GM10266 (cell line): Measurements from ENCODE around the gene GIPC1.

ENCODE experiments used
- DNase-seq: peaks from one replicate; pipeline ENCODE4 v3.0.0; 2012; ENCODE audit errors: extremely low spot score
- TF ChIP-seq, protein P1 (sequence below): IDR thresholded peaks from 2 replicates; pipeline ENCODE4 v1.5.1; 2012; ENCODE audit warnings: mild to moderate bottlenecking, low read depth; ENCODE audit not compliant: control insufficient read depth, insufficient read depth; ENCODE audit errors: missing control alignments

The GIPC1 gene

DNA sequence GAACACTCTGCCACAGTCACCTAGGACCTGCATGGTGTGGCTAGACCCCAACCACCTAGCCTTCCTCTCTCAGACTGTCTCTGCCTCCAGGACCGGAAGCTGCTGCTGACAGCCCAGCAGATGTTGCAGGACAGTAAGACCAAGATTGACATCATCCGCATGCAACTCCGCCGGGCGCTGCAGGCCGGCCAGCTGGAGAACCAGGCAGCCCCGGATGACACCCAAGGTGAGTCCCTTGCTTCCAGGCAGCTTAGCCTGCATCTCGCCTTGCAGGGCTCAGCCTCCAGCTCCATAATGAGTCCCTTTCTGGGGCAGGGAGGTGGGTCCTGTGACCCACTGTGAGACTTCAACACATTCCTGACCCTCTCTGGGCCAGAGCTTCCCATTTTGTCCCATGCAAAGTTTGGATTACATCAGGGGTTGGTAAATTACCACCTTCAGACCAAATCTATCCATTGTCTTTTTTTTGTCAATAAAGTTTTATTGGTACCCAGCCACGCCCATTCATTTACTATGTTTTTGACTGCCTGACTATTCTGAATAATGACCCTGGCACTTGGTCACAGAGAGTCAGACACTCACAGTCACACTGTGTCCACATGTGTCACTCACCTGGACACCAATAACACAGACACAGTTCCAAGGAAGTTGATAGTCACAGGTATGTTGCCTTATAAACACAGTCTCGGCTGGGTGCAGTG is 49.4 kb downstream of the GIPC1 start:
- no peak for DNase-seq
- TF ChIP-seq, protein P1, sequence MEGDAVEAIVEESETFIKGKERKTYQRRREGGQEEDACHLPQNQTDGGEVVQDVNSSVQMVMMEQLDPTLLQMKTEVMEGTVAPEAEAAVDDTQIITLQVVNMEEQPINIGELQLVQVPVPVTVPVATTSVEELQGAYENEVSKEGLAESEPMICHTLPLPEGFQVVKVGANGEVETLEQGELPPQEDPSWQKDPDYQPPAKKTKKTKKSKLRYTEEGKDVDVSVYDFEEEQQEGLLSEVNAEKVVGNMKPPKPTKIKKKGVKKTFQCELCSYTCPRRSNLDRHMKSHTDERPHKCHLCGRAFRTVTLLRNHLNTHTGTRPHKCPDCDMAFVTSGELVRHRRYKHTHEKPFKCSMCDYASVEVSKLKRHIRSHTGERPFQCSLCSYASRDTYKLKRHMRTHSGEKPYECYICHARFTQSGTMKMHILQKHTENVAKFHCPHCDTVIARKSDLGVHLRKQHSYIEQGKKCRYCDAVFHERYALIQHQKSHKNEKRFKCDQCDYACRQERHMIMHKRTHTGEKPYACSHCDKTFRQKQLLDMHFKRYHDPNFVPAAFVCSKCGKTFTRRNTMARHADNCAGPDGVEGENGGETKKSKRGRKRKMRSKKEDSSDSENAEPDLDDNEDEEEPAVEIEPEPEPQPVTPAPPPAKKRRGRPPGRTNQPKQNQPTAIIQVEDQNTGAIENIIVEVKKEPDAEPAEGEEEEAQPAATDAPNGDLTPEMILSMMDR, result no peak

DNA sequence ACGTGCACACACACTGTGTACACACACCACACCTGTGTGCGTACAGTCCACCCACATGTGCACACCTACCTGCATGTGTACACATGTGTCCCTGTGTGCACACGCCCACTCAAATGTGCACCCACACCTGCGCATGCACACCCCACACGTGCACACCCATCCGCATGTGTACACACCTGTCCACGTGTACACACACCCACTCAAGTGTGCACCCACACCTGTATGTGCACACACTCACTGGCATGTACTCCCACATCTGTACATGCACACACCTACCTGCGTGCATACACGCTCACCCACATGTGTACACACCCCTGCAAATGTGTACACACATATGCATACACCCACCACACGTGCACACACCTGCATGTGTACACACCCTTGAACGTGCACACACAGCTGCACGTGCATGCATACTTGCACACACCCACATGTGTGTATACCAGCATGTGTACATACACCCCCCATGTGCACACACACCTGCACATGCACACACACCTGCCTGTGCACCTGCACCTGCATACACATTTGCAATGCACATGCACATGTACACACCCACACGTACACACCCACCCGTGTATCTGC is 52.2 kb downstream of the GIPC1 start:
- TF ChIP-seq, protein P1, result no peak

DNA sequence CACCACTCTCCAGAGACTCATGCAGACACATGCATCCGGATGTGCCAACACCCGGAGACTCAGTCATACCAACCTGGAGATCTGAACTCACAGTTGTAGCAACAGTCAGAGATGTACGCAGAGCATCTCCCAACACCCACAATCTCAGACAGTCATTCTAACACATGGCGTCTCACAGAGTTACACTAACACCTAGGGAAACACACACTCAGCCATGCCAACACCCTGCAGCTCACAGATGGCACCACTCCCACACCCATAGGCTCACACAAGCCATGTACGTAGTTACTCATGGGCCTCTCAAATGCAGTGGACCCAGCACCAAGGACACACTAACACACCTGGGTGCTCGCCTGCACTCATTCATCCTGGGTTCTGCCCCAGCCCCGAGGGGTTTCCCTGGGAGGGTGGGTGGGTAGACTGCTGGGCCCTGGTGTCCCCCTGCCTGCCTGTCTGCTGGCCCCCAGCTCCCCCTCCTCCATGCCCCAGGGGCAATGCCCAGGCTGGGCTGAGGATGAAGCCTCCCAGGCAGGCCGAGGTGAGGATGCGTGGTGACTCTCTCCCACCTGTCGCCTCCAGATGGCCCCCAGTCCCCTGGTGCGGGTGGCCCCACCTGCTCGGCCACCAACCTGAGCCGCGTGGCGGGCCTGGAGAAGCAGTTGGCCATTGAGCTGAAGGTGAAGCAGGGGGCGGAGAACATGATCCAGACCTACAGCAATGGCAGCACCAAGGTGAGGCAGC is 52.9 kb downstream of the GIPC1 start:
- TF ChIP-seq, protein P1, result no peak

More for the DNA sequence above, 52.2 kb downstream of the GIPC1 start:
- no peak for DNase-seq

GRCh38 chr19:14441041-14441938 is 54.6 kb downstream of the GIPC1 start:
- TF ChIP-seq, protein P1, result no peak
- no peak for DNase-seq

More for the DNA sequence above, 52.9 kb downstream of the GIPC1 start:
- DNase-seq, result no peak

DNA sequence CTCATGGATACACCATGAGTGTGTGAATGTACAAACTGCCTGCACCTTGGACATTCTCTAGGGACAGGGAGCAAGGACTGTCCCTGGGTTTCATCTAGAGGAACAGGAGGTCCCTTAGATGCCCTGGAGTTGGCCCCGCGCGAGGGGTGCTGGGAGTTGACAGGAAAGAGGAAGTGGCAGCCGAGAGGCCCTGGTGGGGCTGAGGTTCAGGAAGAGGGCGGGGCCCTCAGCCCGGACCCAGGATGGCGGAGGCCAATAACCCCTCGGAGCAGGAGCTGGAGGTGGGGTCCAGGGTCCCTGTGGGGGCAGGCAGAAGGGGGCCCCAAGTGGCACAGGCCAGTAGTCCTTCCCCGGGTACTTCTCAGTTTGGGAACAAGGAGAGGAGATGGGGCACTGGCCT is 55.9 kb downstream of the GIPC1 start:
- peak; percentile 93 for DNase-seq
- TF ChIP-seq, protein P1, result no peak

DNA sequence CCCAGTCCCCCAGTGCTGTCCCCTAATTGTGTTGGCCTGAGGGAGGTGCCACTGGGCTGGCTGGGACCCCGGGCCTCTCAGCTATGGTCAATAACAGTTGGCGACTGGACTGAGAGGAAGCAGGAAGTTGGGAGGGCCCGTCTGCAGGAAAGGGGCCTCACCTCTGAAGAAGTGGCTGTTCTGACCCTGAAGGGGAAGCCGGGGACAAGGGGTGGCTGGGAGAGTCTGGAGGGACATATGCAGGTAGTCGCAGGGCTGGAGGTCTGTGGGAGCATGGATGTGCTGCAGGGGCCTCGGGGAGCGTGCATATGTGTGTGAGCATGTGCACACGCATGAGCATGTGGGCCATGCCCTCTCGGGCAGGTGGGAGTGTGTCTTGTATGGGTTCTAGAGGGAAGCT is 56.9 kb downstream of the GIPC1 start:
- no peak for DNase-seq
- TF ChIP-seq, protein P1, result no peak
